Osteoblast (primary cell): ENCODE measurements around the gene CTNNA2. TPM values are rescaled to one million over a fixed set of nuclear protein-coding genes. Genes with fewer than 3 reads are reported as not detected.
A peak's percentile ranks its signal among the peaks of the same experiment; 100 is the strongest.

Source experiments
- DNase-seq: peaks from one replicate; pipeline ENCODE4 v3.0.0; 2011; ENCODE audit warnings: low spot score, mixed read lengths; ENCODE audit not compliant: insufficient read length; ENCODE audit errors: missing footprints
- H2AFZ ChIP-seq: 2 replicates; pipeline ENCODE4 v1.6.0; 2011; ENCODE audit warnings: mild to moderate bottlenecking, low read length
- H3K27ac ChIP-seq: 2 replicates; pipeline ENCODE4 v1.5.1; 2011; ENCODE audit warnings: mild to moderate bottlenecking, low read depth, low read length, moderate library complexity
- H3K27me3 ChIP-seq: 2 replicates; pipeline ENCODE4 v1.6.0; 2012; ENCODE audit warnings: mild to moderate bottlenecking, control low read depth, inconsistent platforms, low read length, moderate library complexity; ENCODE audit not compliant: insufficient read depth
- H3K36me3 ChIP-seq: 2 replicates; pipeline ENCODE4 v1.5.1; 2011; ENCODE audit warnings: mild to moderate bottlenecking, low read length, control low read depth, moderate library complexity; ENCODE audit not compliant: insufficient read depth
- H3K4me1 ChIP-seq: 2 replicates; pipeline ENCODE4 v1.5.1; 2011; ENCODE audit warnings: mild to moderate bottlenecking, low read length, control low read depth, moderate library complexity; ENCODE audit not compliant: insufficient read depth
- H3K4me2 ChIP-seq: 2 replicates; pipeline ENCODE4 v1.6.0; 2011; ENCODE audit warnings: mild to moderate bottlenecking, low read length; ENCODE audit not compliant: insufficient read depth
- H3K4me3 ChIP-seq: fragments of 200-600 bp; sonication (generic); 3 replicates; pipeline ENCODE4 v1.5.1; 2012; ENCODE audit warnings: mild to moderate bottlenecking, low read length, inconsistent platforms; ENCODE audit not compliant: insufficient read depth
- H3K79me2 ChIP-seq: 2 replicates; pipeline ENCODE4 v1.6.0; 2012; ENCODE audit warnings: mild to moderate bottlenecking, low read length, control low read depth, inconsistent platforms; ENCODE audit not compliant: insufficient read depth
- H3K9me3 ChIP-seq: 2 replicates; pipeline ENCODE4 v1.5.1; 2011; ENCODE audit warnings: low read depth, low read length, control low read depth
- H4K20me1 ChIP-seq: 2 replicates; pipeline ENCODE4 v1.6.0; 2012; ENCODE audit warnings: mild to moderate bottlenecking, low read length, control low read depth; ENCODE audit not compliant: insufficient read depth
- CTCF ChIP-seq: IDR thresholded peaks from 2 replicates; pipeline ENCODE4 v1.5.1; 2011; ENCODE audit warnings: mild to moderate bottlenecking, low read depth, low read length, moderate library complexity; ENCODE audit errors: extremely low read depth
- total RNA-seq: library from RNA; depleted of rRNA; stranded (reverse); fragments of >200 nt; gene quantifications from 2 replicates; pipeline ENCODE4 v1.2.3, GENCODE V29; 2012

Gene CTNNA2
- total RNA-seq, 1 donor = not detected

GRCh38 chr2:79740879-79741443 lies 228.1 kb downstream of the CTNNA2 start:
- Histone ChIP-seq H3K79me2 (no peaks in the 10 kb centered on the region), H3K4me1 (no peaks in the 10 kb centered on the region), H2AFZ (no peak overlapping the region)

GRCh38 chr2:79750321-79750720 lies 237.5 kb downstream of the CTNNA2 start:
- Histone ChIP-seq H3K9me3 (no peaks in the 10 kb centered on the region), H3K4me3 (no peak overlapping the region), H3K27ac (no peak overlapping the region), H3K36me3 (no peaks in the 10 kb centered on the region), H3K27me3 (no peaks in the 10 kb centered on the region), H3K4me1 (no peaks in the 10 kb centered on the region), H4K20me1 (no peaks in the 10 kb centered on the region), H3K4me2 (no peak overlapping the region), H2AFZ (no peak overlapping the region), H3K79me2 (no peaks in the 10 kb centered on the region)
- TF ChIP-seq CTCF = no peak
- peak; percentile 5 for DNase-seq

More at GRCh38 chr2:79740879-79741443, 228.1 kb downstream of the CTNNA2 start:
- no peaks in the 10 kb centered on the region for H3K9me3 ChIP-seq
- H3K27ac ChIP-seq = no peak overlapping the region
- TF ChIP-seq CTCF = no peak
- no peaks in the 10 kb centered on the region for H3K36me3 ChIP-seq
- H4K20me1 ChIP-seq = no peaks in the 10 kb centered on the region
- H3K4me2 ChIP-seq = no peak overlapping the region
- no peak for DNase-seq
- H3K4me3 ChIP-seq = no peak overlapping the region
- H3K27me3 ChIP-seq = no peaks in the 10 kb centered on the region

GRCh38 chr2:79757526-79757925 lies 244.7 kb downstream of the CTNNA2 start:
- H3K79me2 ChIP-seq = no peaks in the 10 kb centered on the region
- no peaks in the 10 kb centered on the region for H3K4me1 ChIP-seq
- H2AFZ ChIP-seq = no peak overlapping the region
- H3K36me3 ChIP-seq = no peaks in the 10 kb centered on the region
- H4K20me1 ChIP-seq = no peaks in the 10 kb centered on the region
- DNase-seq = no peak
- no peaks in the 10 kb centered on the region for H3K27me3 ChIP-seq
- no peak for TF ChIP-seq CTCF
- no peak overlapping the region for H3K27ac ChIP-seq
- no peaks in the 10 kb centered on the region for H3K9me3 ChIP-seq
- no peak overlapping the region for H3K4me3 ChIP-seq
- no peak overlapping the region for H3K4me2 ChIP-seq

GRCh38 chr2:79758042-79758441 lies 245.2 kb downstream of the CTNNA2 start:
- Histone ChIP-seq H3K9me3 (no peaks in the 10 kb centered on the region), H3K4me3 (no peak overlapping the region), H3K79me2 (no peaks in the 10 kb centered on the region), H3K36me3 (no peaks in the 10 kb centered on the region), H2AFZ (no peak overlapping the region), H3K27ac (no peak overlapping the region), H3K4me1 (no peaks in the 10 kb centered on the region), H4K20me1 (no peaks in the 10 kb centered on the region), H3K27me3 (no peaks in the 10 kb centered on the region), H3K4me2 (no peak overlapping the region)
- DNase-seq = no peak
- no peak for TF ChIP-seq CTCF
